Adrenal gland (tissue), 12 donors: ENCODE results near the gene CEP85L. TPM values are rescaled to one million over a fixed set of nuclear protein-coding genes. Genes with fewer than 3 reads are reported as not detected.
A peak's percentile ranks its signal among the peaks of the same experiment; 100 is the strongest.

ENCODE experiments used
- DNase-seq, 7 donors: peaks; one replicate each; pipeline ENCODE4 v3.0.0-alpha.2; 2019 to 2020
- H3K27ac ChIP-seq, 5 donors: fragments of 200-600 bp; sonication (generic) in 4 of 5; 1 replicate in 3 of 5; 2 replicates in 2 of 5; pipeline versions ENCODE4 v1.5.1 to v1.8.0; 2016 to 2020; ENCODE audit warnings: mild to moderate bottlenecking in 1 of 5
- H3K27me3 ChIP-seq: fragments of 200-600 bp; 2 replicates; pipeline ENCODE4 v1.8.0; 2021
- H3K36me3 ChIP-seq, 2 donors: fragments of 200-600 bp; replicated peaks in 1 of 2; 1 replicate in 1 of 2; 2 replicates in 1 of 2; pipeline versions ENCODE4 v1.5.1 to v1.8.0; 2018 to 2022
- H3K4me1 ChIP-seq, 2 donors: fragments of 200-600 bp; replicated peaks in 1 of 2; 1 replicate in 1 of 2; 2 replicates in 1 of 2; pipeline versions ENCODE4 v1.5.1 to v1.8.0; 2018 to 2021
- H3K4me3 ChIP-seq, 4 donors: fragments of 200-600 bp; sonication (generic) in 3 of 4; one replicate each; pipeline ENCODE4 v1.5.1; 2016 to 2018
- H3K9me3 ChIP-seq, 3 donors: fragments of 200-600 bp; sonication (generic) in 1 of 3; replicated peaks in 1 of 3; 1 replicate in 2 of 3; 2 replicates in 1 of 3; pipeline versions ENCODE4 v1.5.1 to v1.8.0; 2016 to 2021
- CTCF ChIP-seq, 6 experiments: fragments of 450-650 bp in 4 of 6; fragments of 200-600 bp in 2 of 6; sonication (generic) in 1 of 6; IDR thresholded peaks; 1 replicate in 5 of 6; 2 replicates in 1 of 6; pipeline versions ENCODE4 v1.5.1 to v1.8.0; 2016 to 2021; ENCODE audit warnings: antibody characterized with exemption in 6 of 6, mild to moderate bottlenecking in 2 of 6, moderate library complexity in 1 of 6
- POLR2A ChIP-seq, 2 donors: fragments of 450-650 bp; IDR thresholded peaks; one replicate each; pipeline ENCODE4 v1.6.1; 2017; ENCODE audit warnings: antibody characterized with exemption in 2 of 2, mild to moderate bottlenecking in 2 of 2, moderate library complexity in 1 of 2
- WGBS, 4 donors: extraction: QIAGEN DNeasy Blood & Tissue Kit in 2 of 4; methylation state at CpG; one replicate each; pipeline versions ENCODE4 v1.1.5 to v1.1.7; 2013 to 2017; 5-methylcytosine and 5-hydroxymethylcytosine counted together
- intact Hi-C, 2 donors: fragments of 100-400 bp; cut with DNase I; formaldehyde crosslinking; loops; one replicate each; pipeline versions ENCODE4 v1.14.1 to v1.15.0; 2022 to 2023
- polyA plus RNA-seq, 3 donors: library from polyadenylated mRNA; stranded (reverse); fragments of 200-250 nt in 2 of 3; fragments of 350-450 nt in 1 of 3; fragmentation: Illumina TruSeq in 1 of 3; extraction: RNeasy Lipid Tissue Mini Kit (QIAGEN cat#74804) in 1 of 3; gene quantifications; one replicate each; pipeline ENCODE4 v1.2.3, GENCODE V29; 2013 to 2014
- total RNA-seq, 9 donors: library from RNA; depleted of rRNA in 4 of 9; stranded (reverse); fragments of >200 nt in 4 of 9; fragments of 120-200 nt in 1 of 9; fragmentation: NEBNext Ultra II Directional in 1 of 9; extraction: Animal tissue kit (Norgen Biotek cat#: 25700) in 1 of 9; gene quantifications; one replicate each; pipeline versions ENCODE4 v1.1.0 to v1.2.4, GENCODE V29; 2013 to 2023
- donor health status: healthy with polysubstance abuse.
- donor health status: Bipolar disorder and iron deficiency.
- donor health status: DM: yes; HTN: yes; CAD: no.
- donor health status: DM: no; HTN: no; CAD: no.
- donor health status: DM: no; HTN: no; CAD: no.
- donor health status: DM: yes; HTN: yes; CAD: no.

CEP85L gene
- total and polyA plus RNA-seq, 12 donors: 2.3 to 74.3 (median 23.3) TPM

GRCh38 chr6:118652051-118652615 lies 742 bp upstream of the CEP85L start:
- Histone ChIP-seq H3K36me3 (no peaks in the 10 kb centered on the region), H3K27me3 (no peaks in the 10 kb centered on the region), H3K27ac (peak overlapping the region in 4 of 5 donors; percentile 36 to 99 (median 94)), H3K4me3 (peak overlapping the region in 3 of 4 donors; percentile 38 to 100 (median 67)), H3K4me1 (peaks cover 9 to 26% of the 10 kb centered on the region in 2 donors), H3K9me3 (no peaks in the 10 kb centered on the region)
- intact Hi-C loops: loop anchor here in 1 of 2 donors (10.0 kb wide), 1 partner anchor 53 kb away; no protein-coding TSS in a partner anchor
- DNase-seq: no peak
- WGBS, 4 donors: 48 to 60% (median 55%) methylated on average over 20 of the region's 20 CpGs
- TF ChIP-seq CTCF (IDR thresholded peaks at IDR 0.05) (no peak), POLR2A (IDR thresholded peaks at IDR 0.05) (no peak)

- whole genome bisulfite sequencing, 4 donors: 0 to 2% (median 1%) methylated on average over 19 to 80 of the region's 80 CpGs
- DNase-seq: peak; percentile 51 to 60 (median 56)
These were observed 659 bp downstream of the CEP85L start for GRCh38 chr6:118650582-118651281.

GRCh38 chr6:118649918-118650581 lies 1.3 kb downstream of the CEP85L start:
- no peaks in the 10 kb centered on the region for H3K36me3 ChIP-seq
- 7 to 11% (median 9%) methylated on average over 12 to 17 of the region's 17 CpGs for WGBS, 4 donors
- intact Hi-C loops: loop anchor here in 1 of 2 donors (10.0 kb wide), 1 partner anchor 55 kb away; no protein-coding TSS in a partner anchor
- H3K27me3 ChIP-seq: no peaks in the 10 kb centered on the region
- H3K4me1 ChIP-seq: peaks cover 19 to 41% of the 10 kb centered on the region in 2 donors
- TF ChIP-seq POLR2A (IDR thresholded peaks at IDR 0.05) (peak in 1 of 2 donors; percentile 37), CTCF (IDR thresholded peaks at IDR 0.05) (no peak)
- H3K4me3 ChIP-seq: peak overlapping the region; percentile 66 to 100 (median 78)
- H3K9me3 ChIP-seq: no peaks in the 10 kb centered on the region
- H3K27ac ChIP-seq: peak overlapping the region; percentile 82 to 99 (median 95)
- peak in 3 of 7 donors; percentile 49 to 64 (median 61) for DNase-seq

More at GRCh38 chr6:118650582-118651281, 659 bp downstream of the CEP85L start:
- TF ChIP-seq POLR2A (IDR thresholded peaks at IDR 0.05) (no peak), CTCF (IDR thresholded peaks at IDR 0.05) (peak in 2 of 6 experiments; percentile 33 to 43)
- Histone ChIP-seq H3K9me3 (no peaks in the 10 kb centered on the region), H3K4me1 (peaks cover 14 to 35% of the 10 kb centered on the region in 2 donors), H3K36me3 (no peaks in the 10 kb centered on the region), H3K27me3 (no peaks in the 10 kb centered on the region), H3K4me3 (peak overlapping the region; percentile 66 to 100 (median 78)), H3K27ac (peak overlapping the region; percentile 82 to 99 (median 95))
- intact Hi-C loops: loop anchor here in 1 of 2 donors (10.0 kb wide), 1 partner anchor 54 kb away; no protein-coding TSS in a partner anchor
